Esophagus muscularis mucosa (tissue), 3 donors: ENCODE measurements around the gene KLF12.

Experiments used
- POLR2A ChIP-seq: fragments of 450-650 bp; IDR thresholded peaks from one replicate; pipeline ENCODE4 v1.6.1; 2017; ENCODE audit warnings: antibody characterized with exemption, moderate library complexity, mild to moderate bottlenecking, low read depth
- TF ChIP-seq, protein P1 (sequence below), 3 experiments: fragments of 200-600 bp in 2 of 3; fragments of 450-650 bp in 1 of 3; sonication (generic) in 2 of 3; IDR thresholded peaks; one replicate each; pipeline ENCODE4 v1.5.1; 2017 to 2019; ENCODE audit warnings: antibody characterized with exemption in 3 of 3, mild to moderate bottlenecking in 2 of 3, moderate library complexity in 1 of 3

DNA sequence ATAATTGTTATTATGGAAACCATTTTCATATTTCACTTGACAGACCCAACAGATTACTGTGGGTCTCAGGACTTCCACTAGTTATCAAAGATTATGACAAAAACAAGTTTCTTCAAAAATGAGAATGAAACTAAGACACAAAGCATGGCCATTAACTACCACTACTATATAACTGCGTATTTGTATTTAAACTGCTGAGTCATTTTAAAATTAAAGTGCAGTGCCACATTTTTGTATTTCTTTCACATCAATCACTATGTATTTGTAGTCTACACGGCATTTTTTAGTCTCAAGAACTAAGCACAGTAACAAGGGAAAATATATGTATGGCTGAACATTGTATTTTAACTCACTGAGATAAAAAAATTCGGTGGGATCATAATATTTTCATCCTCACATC is 10.1 kb upstream of the KLF12 start:
- TF ChIP-seq POLR2A, result no peak
- TF ChIP-seq, protein P1, sequence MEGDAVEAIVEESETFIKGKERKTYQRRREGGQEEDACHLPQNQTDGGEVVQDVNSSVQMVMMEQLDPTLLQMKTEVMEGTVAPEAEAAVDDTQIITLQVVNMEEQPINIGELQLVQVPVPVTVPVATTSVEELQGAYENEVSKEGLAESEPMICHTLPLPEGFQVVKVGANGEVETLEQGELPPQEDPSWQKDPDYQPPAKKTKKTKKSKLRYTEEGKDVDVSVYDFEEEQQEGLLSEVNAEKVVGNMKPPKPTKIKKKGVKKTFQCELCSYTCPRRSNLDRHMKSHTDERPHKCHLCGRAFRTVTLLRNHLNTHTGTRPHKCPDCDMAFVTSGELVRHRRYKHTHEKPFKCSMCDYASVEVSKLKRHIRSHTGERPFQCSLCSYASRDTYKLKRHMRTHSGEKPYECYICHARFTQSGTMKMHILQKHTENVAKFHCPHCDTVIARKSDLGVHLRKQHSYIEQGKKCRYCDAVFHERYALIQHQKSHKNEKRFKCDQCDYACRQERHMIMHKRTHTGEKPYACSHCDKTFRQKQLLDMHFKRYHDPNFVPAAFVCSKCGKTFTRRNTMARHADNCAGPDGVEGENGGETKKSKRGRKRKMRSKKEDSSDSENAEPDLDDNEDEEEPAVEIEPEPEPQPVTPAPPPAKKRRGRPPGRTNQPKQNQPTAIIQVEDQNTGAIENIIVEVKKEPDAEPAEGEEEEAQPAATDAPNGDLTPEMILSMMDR (IDR thresholded peaks at IDR 0.05), result no peak
